ENCODE data around the gene TM4SF1.

GRCh38 chr3:149411583-149411982, 34.1 kb upstream of the TM4SF1 start:
- no peak for TF ChIP-seq CTCF (IDR thresholded peaks at IDR 0.05)
- no peak for TF ChIP-seq POLR2A (IDR thresholded peaks at IDR 0.05)

Measured in body of pancreas (tissue), 4 donors.